SK-N-SH (cell line): ENCODE results near the gene TXNDC5. TPM values are rescaled to one million over a fixed set of nuclear protein-coding genes. Genes with fewer than 3 reads are reported as not detected.

Source experiments
- CTCF ChIA-PET: fragments of 300-600, 350-600 bp; formaldehyde crosslinking; extraction: SDS; loops from one replicate; lab custom pipeline; 2021; lab: Yijun Ruan, JAX
- POLR2A ChIA-PET: fragments of 350-600 bp; sonication (Branson Sonifier 250); formaldehyde crosslinking; extraction: SDS; loops from one replicate; lab custom pipeline; 2020; ENCODE audit warnings: antibody characterized with exemption, inconsistent platforms; lab: Yijun Ruan, JAX
- DNase-seq: peaks from one replicate; pipeline ENCODE4 v3.0.0; 2012
- H2AFZ ChIP-seq: fragments of 200-600 bp; sonication (generic); 2 replicates; pipeline ENCODE4 v1.8.1; 2016; ENCODE audit warnings: antibody characterized with exemption, mild to moderate bottlenecking, low read depth
- H3F3A ChIP-seq: fragments of 200-600 bp; sonication (generic); replicated peaks from 2 replicates; pipeline ENCODE3; 2016; ENCODE audit warnings: antibody characterized with exemption, mild to moderate bottlenecking; ENCODE audit not compliant: insufficient read depth
- H3K27ac ChIP-seq, 2 experiments: fragments of 200-500 bp in 1 of 2; fragments of 200-600 bp in 1 of 2; sonication (Bioruptor generic) in 1 of 2; sonication (generic), shearing (Covaris generic) in 1 of 2; 2 replicates each; pipeline versions ENCODE4 v1.5.1 to v1.6.1; 2014 to 2016; ENCODE audit warnings: low read depth in 2 of 2, inconsistent platforms in 1 of 2, low read length in 1 of 2, mild to moderate bottlenecking in 1 of 2, mixed read lengths in 1 of 2
- H3K27me3 ChIP-seq: fragments of 200-600 bp; sonication (generic), shearing (Covaris generic); 2 replicates; pipeline ENCODE4 v1.6.1; 2016; ENCODE audit warnings: mixed run types; ENCODE audit not compliant: insufficient read depth
- H3K36me3 ChIP-seq, 2 experiments: fragments of 200-500 bp in 1 of 2; fragments of 200-600 bp in 1 of 2; sonication (Bioruptor generic) in 1 of 2; sonication (generic) in 1 of 2; replicated peaks in 1 of 2; 2 replicates each; pipeline versions ENCODE3 to v1.5.1; 2014 to 2016; ENCODE audit warnings: low read length in 1 of 2, mild to moderate bottlenecking in 1 of 2; ENCODE audit not compliant: insufficient read depth in 2 of 2, control insufficient read depth in 1 of 2
- H3K4me1 ChIP-seq, 2 experiments: fragments of 200-500 bp in 1 of 2; fragments of 200-600 bp in 1 of 2; sonication (Bioruptor generic) in 1 of 2; sonication (generic), shearing (Covaris generic) in 1 of 2; 2 replicates each; pipeline versions ENCODE4 v1.5.1 to v1.6.1; 2014 to 2016; ENCODE audit warnings: low read depth in 1 of 2, low read length in 1 of 2, mixed run types in 1 of 2; ENCODE audit not compliant: insufficient read depth in 2 of 2, control insufficient read depth in 1 of 2
- H3K4me2 ChIP-seq: fragments of 200-600 bp; sonication (generic), shearing (Covaris generic); 2 replicates; pipeline ENCODE4 v1.6.1; 2017; ENCODE audit warnings: mixed run types
- H3K4me3 ChIP-seq, 2 experiments: fragments of 200-500 bp in 1 of 2; fragments of 200-600 bp in 1 of 2; sonication (Bioruptor generic) in 1 of 2; sonication (generic), shearing (Covaris generic) in 1 of 2; 2 replicates each; pipeline versions ENCODE4 v1.5.1 to v1.8.1; 2014 to 2016; ENCODE audit warnings: low read depth in 2 of 2, inconsistent platforms in 1 of 2, low read length in 1 of 2, mild to moderate bottlenecking in 1 of 2, mixed read lengths in 1 of 2, moderate library complexity in 1 of 2
- H3K79me2 ChIP-seq: fragments of 200-600 bp; sonication (generic); 2 replicates; pipeline ENCODE4 v1.8.1; 2017; ENCODE audit warnings: mild to moderate bottlenecking; ENCODE audit not compliant: insufficient read depth
- H3K9ac ChIP-seq: fragments of 200-600 bp; sonication (generic); 2 replicates; pipeline ENCODE4 v1.6.1; 2017; ENCODE audit warnings: mixed run types
- H3K9me2 ChIP-seq: fragments of 200-600 bp; sonication (generic); 2 replicates; pipeline ENCODE4 v1.6.1; 2017; ENCODE audit warnings: mixed run types
- H3K9me3 ChIP-seq: fragments of 200-600 bp; sonication (generic); 2 replicates; pipeline ENCODE4 v1.6.1; 2017; ENCODE audit warnings: mixed run types, mild to moderate bottlenecking, moderate library complexity
- H4K20me1 ChIP-seq: fragments of 200-600 bp; sonication (generic); 2 replicates; pipeline ENCODE4 v1.6.1; 2017; ENCODE audit warnings: mild to moderate bottlenecking, mixed run types; ENCODE audit not compliant: insufficient read depth
- CHD2 ChIP-seq: fragments of 150-350 bp; IDR thresholded peaks from 2 replicates; pipeline ENCODE4 v1.6.1; 2018; ENCODE audit warnings: low read length; ENCODE audit not compliant: partially characterized antibody
- EZH2phosphoT487 ChIP-seq: fragments of 200-600 bp; sonication (generic); IDR thresholded peaks from 2 replicates; pipeline ENCODE4 v1.6.1; 2017; ENCODE audit warnings: low read depth, mixed run types, mild to moderate bottlenecking, antibody characterized with exemption, moderate library complexity, borderline replicate concordance
- FOXJ3 ChIP-seq: sonication (generic); formaldehyde crosslinking; IDR thresholded peaks from 2 replicates; pipeline ENCODE4 v1.5.1; 2020; ENCODE audit warnings: mild to moderate bottlenecking, missing genetic modification reagents
- JUND ChIP-seq: IDR thresholded peaks from 2 replicates; pipeline ENCODE4 v1.4.0; 2012
- MEF2A ChIP-seq: IDR thresholded peaks from 2 replicates; pipeline ENCODE4 v1.4.0; 2012; ENCODE audit warnings: low read depth, borderline replicate concordance
- MXI1 ChIP-seq: IDR thresholded peaks from 2 replicates; pipeline ENCODE4 v1.6.1; 2012; ENCODE audit warnings: mild to moderate bottlenecking, low read depth, low read length, improper control_type of control experiment
- NRF1 ChIP-seq: IDR thresholded peaks from 2 replicates; pipeline ENCODE4 v1.6.1; 2012; ENCODE audit warnings: low read depth, mild to moderate bottlenecking, low read length
- SMC3 ChIP-seq: IDR thresholded peaks from 2 replicates; pipeline ENCODE4 v1.6.1; 2012; ENCODE audit warnings: low read depth, low read length, improper control_type of control experiment
- TCF12 ChIP-seq: IDR thresholded peaks from 2 replicates; pipeline ENCODE4 v1.4.0; 2012
- TEAD4 ChIP-seq: IDR thresholded peaks from 2 replicates; pipeline ENCODE4 v1.4.0; 2012; ENCODE audit warnings: mild to moderate bottlenecking, borderline replicate concordance; ENCODE audit not compliant: insufficient read depth
- WGBS: methylation state at CpG from one replicate; pipeline ENCODE4 v1.1.6; 2017; ENCODE audit warnings: low lambda C conversion rate; 5-methylcytosine and 5-hydroxymethylcytosine counted together
- polyA plus RNA-seq, 3 experiments: library from polyadenylated mRNA; depleted of rRNA; stranded (reverse); fragments of >200 nt; gene quantifications; 2 replicates each; pipeline ENCODE4 v1.2.3, GENCODE V29; 2012
- TF ChIP-seq, protein P1 (sequence below): IDR thresholded peaks from 2 replicates; pipeline ENCODE4 v1.6.1; 2012; ENCODE audit warnings: mild to moderate bottlenecking, low read depth, low read length, moderate library complexity
- TF ChIP-seq, protein P2 (sequence below): IDR thresholded peaks from 2 replicates; pipeline ENCODE4; 2012
- TF ChIP-seq, protein P3 (sequence below): fragments of 200-600 bp; sonication (generic); IDR thresholded peaks from 2 replicates; pipeline ENCODE4 v1.6.1; 2017; ENCODE audit warnings: antibody characterized with exemption, mild to moderate bottlenecking, moderate library complexity
- TF ChIP-seq, protein P4 (sequence below): IDR thresholded peaks from 2 replicates; pipeline ENCODE4 v1.4.0; 2012; ENCODE audit warnings: low read depth, borderline replicate concordance

Gene TXNDC5
- polyA plus RNA-seq, 1 of the 3 experiments (the other 2 are of a cell fraction) = 187 TPM

DNA sequence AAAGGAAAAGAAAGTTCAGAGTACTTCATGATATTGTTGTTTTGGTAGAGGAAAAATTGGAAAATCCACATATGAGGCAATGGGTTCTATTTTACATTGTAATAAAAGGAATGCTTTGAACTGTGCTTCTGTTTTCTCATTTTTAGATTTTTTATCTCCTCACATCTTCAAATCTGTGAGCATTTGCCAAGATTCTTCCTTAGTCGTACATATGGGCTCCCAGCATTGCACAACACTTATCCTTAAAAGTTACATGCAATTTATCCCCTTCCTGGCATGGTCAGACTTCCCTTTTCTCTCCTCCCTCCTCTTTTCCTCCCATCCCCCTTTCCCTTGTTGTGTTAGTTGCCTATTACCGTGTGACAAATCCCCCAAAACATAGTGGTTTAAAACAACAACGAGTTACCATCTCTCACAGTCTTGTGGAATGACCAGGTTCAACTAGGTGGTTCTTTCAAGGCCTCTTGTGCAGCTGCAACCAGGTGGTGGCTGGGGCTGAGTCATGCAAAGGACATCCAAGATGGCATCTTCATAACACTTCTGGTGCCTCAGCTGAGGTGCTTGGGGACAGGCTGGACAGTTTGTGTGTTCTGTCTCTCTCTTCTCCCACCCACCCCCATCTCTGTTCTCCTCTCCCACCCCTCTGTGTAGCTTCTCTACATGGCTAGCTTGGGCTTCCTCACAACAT is 68.7 kb downstream of the TXNDC5 start:
- ChIA-PET POLR2A (no interaction called here), CTCF (interaction anchor here (1.4 kb wide), 1 partner anchor 13 kb away, joined by 3 read pairs; no protein-coding TSS in a partner anchor)
- WGBS = 6% methylated on average over 3 of the region's 3 CpGs
- no peak for DNase-seq
- H3K27me3 ChIP-seq = peaks cover 8% of the 10 kb centered on the region; the same call in 1 of the 2 replicates
- H3K4me3 ChIP-seq = no peak overlapping the region
- H3K36me3 ChIP-seq = no peaks in the 10 kb centered on the region
- no peaks in the 10 kb centered on the region for H3K4me1 ChIP-seq
- H3K79me2 ChIP-seq = no peaks in the 10 kb centered on the region
- no peaks in the 10 kb centered on the region for H4K20me1 ChIP-seq
- no peak overlapping the region for H3K9ac ChIP-seq
- no peaks in the 10 kb centered on the region for H3K9me3 ChIP-seq
- H2AFZ ChIP-seq = no peak overlapping the region
- H3F3A ChIP-seq = no peaks in the 10 kb centered on the region
- no peak overlapping the region for H3K27ac ChIP-seq
- TF ChIP-seq, protein P1, sequence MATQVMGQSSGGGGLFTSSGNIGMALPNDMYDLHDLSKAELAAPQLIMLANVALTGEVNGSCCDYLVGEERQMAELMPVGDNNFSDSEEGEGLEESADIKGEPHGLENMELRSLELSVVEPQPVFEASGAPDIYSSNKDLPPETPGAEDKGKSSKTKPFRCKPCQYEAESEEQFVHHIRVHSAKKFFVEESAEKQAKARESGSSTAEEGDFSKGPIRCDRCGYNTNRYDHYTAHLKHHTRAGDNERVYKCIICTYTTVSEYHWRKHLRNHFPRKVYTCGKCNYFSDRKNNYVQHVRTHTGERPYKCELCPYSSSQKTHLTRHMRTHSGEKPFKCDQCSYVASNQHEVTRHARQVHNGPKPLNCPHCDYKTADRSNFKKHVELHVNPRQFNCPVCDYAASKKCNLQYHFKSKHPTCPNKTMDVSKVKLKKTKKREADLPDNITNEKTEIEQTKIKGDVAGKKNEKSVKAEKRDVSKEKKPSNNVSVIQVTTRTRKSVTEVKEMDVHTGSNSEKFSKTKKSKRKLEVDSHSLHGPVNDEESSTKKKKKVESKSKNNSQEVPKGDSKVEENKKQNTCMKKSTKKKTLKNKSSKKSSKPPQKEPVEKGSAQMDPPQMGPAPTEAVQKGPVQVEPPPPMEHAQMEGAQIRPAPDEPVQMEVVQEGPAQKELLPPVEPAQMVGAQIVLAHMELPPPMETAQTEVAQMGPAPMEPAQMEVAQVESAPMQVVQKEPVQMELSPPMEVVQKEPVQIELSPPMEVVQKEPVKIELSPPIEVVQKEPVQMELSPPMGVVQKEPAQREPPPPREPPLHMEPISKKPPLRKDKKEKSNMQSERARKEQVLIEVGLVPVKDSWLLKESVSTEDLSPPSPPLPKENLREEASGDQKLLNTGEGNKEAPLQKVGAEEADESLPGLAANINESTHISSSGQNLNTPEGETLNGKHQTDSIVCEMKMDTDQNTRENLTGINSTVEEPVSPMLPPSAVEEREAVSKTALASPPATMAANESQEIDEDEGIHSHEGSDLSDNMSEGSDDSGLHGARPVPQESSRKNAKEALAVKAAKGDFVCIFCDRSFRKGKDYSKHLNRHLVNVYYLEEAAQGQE = no peak
- TF ChIP-seq CHD2 (no peak), SMC3 (no peak), FOXJ3 (CRISPR knock-in tag) (no peak), TCF12 (no peak)
- TF ChIP-seq, protein P2, sequence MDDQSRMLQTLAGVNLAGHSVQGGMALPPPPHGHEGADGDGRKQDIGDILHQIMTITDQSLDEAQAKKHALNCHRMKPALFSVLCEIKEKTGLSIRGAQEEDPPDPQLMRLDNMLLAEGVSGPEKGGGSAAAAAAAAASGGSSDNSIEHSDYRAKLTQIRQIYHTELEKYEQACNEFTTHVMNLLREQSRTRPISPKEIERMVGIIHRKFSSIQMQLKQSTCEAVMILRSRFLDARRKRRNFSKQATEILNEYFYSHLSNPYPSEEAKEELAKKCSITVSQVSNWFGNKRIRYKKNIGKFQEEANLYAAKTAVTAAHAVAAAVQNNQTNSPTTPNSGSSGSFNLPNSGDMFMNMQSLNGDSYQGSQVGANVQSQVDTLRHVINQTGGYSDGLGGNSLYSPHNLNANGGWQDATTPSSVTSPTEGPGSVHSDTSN = no peak
- TF ChIP-seq, protein P3, sequence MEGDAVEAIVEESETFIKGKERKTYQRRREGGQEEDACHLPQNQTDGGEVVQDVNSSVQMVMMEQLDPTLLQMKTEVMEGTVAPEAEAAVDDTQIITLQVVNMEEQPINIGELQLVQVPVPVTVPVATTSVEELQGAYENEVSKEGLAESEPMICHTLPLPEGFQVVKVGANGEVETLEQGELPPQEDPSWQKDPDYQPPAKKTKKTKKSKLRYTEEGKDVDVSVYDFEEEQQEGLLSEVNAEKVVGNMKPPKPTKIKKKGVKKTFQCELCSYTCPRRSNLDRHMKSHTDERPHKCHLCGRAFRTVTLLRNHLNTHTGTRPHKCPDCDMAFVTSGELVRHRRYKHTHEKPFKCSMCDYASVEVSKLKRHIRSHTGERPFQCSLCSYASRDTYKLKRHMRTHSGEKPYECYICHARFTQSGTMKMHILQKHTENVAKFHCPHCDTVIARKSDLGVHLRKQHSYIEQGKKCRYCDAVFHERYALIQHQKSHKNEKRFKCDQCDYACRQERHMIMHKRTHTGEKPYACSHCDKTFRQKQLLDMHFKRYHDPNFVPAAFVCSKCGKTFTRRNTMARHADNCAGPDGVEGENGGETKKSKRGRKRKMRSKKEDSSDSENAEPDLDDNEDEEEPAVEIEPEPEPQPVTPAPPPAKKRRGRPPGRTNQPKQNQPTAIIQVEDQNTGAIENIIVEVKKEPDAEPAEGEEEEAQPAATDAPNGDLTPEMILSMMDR = no peak
- H3K9me2 ChIP-seq = no peaks in the 10 kb centered on the region
- no peak overlapping the region for H3K4me2 ChIP-seq

DNA sequence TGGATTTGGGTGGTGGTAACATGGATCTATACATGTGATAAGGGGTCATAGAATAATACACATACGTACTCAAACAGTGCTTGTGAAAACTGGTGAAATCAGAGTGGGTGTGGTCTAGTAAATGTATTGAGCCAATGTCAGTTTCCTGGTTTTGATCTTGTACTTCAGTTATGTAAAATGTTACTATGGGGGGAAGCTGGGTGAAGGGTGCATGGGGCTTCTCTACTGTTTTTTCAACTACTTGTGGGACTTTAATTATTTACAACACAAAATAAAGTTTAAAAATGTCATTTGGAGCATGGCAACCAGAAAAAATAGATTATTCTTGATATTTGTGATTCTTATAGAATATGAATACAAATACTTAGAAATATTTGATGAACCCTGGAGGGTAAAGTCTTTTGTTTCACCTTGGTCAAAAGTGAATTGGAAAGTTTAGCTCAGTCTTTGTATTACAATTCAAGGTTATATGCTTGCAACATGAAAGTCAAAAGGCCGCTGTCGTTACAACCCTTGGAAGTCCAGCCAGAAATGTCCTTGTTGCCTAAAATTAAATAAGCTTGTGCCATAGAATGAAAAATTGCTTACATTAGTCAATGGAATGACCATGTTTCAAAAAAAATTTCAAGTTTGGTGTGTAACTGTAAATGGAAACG is 74.1 kb downstream of the TXNDC5 start:
- H3K4me1 ChIP-seq = no peaks in the 10 kb centered on the region
- H4K20me1 ChIP-seq = no peaks in the 10 kb centered on the region
- no peaks in the 10 kb centered on the region for H3K79me2 ChIP-seq
- H3F3A ChIP-seq = no peaks in the 10 kb centered on the region
- H3K4me3 ChIP-seq = no peak overlapping the region
- H3K9me2 ChIP-seq = no peaks in the 10 kb centered on the region
- 47% methylated on average over 4 of the region's 4 CpGs for WGBS
- ChIA-PET CTCF (no interaction called here), POLR2A (no interaction called here)
- H3K36me3 ChIP-seq = no peaks in the 10 kb centered on the region
- no peaks in the 10 kb centered on the region for H3K9me3 ChIP-seq
- H3K9ac ChIP-seq = no peak overlapping the region
- H3K27ac ChIP-seq = no peak overlapping the region
- H2AFZ ChIP-seq = no peak overlapping the region
- H3K4me2 ChIP-seq = no peak overlapping the region
- DNase-seq = no peak
- H3K27me3 ChIP-seq = peaks cover 4% of the 10 kb centered on the region; the same call in 1 of the 2 replicates
- TF ChIP-seq, protein P1 = no peak
- no peak for TF ChIP-seq EZH2phosphoT487
- TF ChIP-seq MEF2A = no peak
- no peak for TF ChIP-seq TEAD4
- TF ChIP-seq JUND = no peak
- no peak for TF ChIP-seq NRF1
- TF ChIP-seq MXI1 = no peak
- TF ChIP-seq, protein P4, sequence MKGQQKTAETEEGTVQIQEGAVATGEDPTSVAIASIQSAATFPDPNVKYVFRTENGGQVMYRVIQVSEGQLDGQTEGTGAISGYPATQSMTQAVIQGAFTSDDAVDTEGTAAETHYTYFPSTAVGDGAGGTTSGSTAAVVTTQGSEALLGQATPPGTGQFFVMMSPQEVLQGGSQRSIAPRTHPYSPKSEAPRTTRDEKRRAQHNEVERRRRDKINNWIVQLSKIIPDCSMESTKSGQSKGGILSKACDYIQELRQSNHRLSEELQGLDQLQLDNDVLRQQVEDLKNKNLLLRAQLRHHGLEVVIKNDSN = no peak
